NT2/D1 (cell line): ENCODE data around the gene ACIN1.

Experiments used
- DNase-seq: peaks from one replicate; pipeline ENCODE4 v3.0.0-alpha.2; 2011; ENCODE audit warnings: low read depth, low spot score
- H3K27me3 ChIP-seq: 2 replicates; pipeline ENCODE4 v1.6.0; 2011; ENCODE audit warnings: mild to moderate bottlenecking; ENCODE audit not compliant: insufficient read length, insufficient read depth
- H3K36me3 ChIP-seq: 2 replicates; pipeline ENCODE4 v1.6.1; 2011; ENCODE audit warnings: mild to moderate bottlenecking, low read length, mixed read lengths; ENCODE audit not compliant: insufficient read depth, insufficient read length
- H3K4me1 ChIP-seq: 2 replicates; pipeline ENCODE4 v1.5.1; 2011; ENCODE audit not compliant: insufficient read depth, insufficient read length
- H3K4me3 ChIP-seq: 2 replicates; pipeline ENCODE4 v1.5.1; 2011; ENCODE audit warnings: low read depth; ENCODE audit not compliant: insufficient read length
- H3K9ac ChIP-seq: 2 replicates; pipeline ENCODE4 v1.6.0; 2011; ENCODE audit warnings: low read depth; ENCODE audit not compliant: insufficient read length
- H3K9me3 ChIP-seq: 2 replicates; pipeline ENCODE4 v1.5.1; 2011; ENCODE audit warnings: mild to moderate bottlenecking, low read length; ENCODE audit not compliant: insufficient read depth
- SUZ12 ChIP-seq: IDR thresholded peaks from 2 replicates; pipeline ENCODE4 v1.6.1; 2011; ENCODE audit not compliant: insufficient read length, insufficient read depth; ENCODE audit errors: extremely low read depth
- YY1 ChIP-seq: IDR thresholded peaks from 2 replicates; pipeline ENCODE4 v1.6.1; 2011; ENCODE audit not compliant: insufficient read length, insufficient read depth
- ZNF274 ChIP-seq: IDR thresholded peaks from 2 replicates; pipeline ENCODE4 v1.6.1; 2011; ENCODE audit warnings: mild to moderate bottlenecking, low read depth, low read length

The ACIN1 gene

DNA sequence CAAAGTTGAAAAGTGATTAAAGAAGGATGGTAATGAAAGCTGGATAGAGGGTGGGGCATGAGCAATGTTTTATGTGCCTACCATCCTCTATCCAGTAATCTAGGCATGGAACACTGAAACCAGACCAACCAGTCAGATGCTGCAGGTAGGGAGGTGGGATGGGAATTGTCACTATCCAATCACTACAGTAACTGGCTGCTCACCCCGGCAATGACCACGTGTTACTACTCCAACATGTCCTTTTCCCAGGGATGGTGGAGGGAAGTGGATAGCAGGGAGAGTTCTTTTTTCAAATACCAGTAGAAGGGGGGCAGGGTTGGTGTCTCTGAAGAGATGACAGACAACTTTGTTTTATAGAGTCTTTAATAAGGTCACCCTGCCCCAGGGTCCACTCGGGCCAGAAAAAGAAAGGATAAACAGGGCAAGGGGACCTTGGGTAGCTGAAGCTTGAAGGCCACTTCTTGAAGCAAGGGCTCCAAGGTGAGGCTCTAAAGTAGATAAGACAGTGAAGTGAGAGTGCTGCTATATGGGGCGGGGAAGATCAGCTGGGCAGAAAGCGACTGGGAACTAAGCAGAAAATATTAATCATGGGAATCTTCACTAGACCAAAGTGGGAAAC lies 22.9 kb downstream of the ACIN1 start:
- DNase-seq = no peak
- peaks cover 75% of the 10 kb centered on the region for H3K36me3 ChIP-seq
- TF ChIP-seq YY1 = no peak
- no peak for TF ChIP-seq ZNF274
- no peak for TF ChIP-seq SUZ12

DNA sequence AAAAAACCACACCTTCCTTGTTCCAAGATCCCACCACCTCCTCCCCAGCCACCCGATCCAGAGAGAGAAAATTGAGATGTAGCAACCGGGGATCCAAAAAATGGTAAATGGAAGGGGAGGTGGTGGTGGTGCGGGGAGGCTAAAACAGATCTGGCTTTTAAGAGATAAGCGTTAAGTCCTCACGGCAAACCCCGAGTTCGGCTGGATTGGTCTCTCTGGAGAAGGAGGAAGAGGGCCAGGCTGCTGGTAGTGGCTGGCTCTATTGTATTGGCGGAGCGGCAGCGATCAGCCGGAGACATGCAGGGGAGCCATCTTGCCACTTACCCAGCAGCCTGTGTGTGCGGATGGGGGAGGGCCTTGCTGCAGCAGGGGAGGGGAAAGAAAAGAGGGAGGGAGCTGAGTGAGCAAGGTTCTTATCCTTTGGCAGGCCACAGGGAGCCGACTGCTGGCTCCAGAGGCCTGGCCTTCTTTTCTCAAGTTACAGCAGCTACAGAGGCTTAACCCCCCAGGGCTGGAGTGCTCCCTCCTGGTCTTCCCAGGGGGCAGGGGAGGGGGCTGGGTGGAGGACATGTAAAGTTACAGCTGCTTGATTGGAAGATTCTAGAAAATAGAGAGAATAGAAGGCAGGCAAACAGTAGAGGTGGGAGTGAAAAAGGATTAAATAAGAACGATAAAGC lies 23.6 kb downstream of the ACIN1 start:
- Histone ChIP-seq H3K36me3 (peaks cover 76% of the 10 kb centered on the region), H3K9me3 (no peaks in the 10 kb centered on the region), H3K4me3 (peak overlapping the region; percentile 84), H3K4me1 (peaks cover 23% of the 10 kb centered on the region), H3K9ac (peak overlapping the region; percentile 91), H3K27me3 (no peaks in the 10 kb centered on the region)
- TF ChIP-seq ZNF274 (no peak), YY1 (peak; percentile 80)
- peak; percentile 87 for DNase-seq

More for the DNA sequence above, 22.9 kb downstream of the ACIN1 start:
- no peaks in the 10 kb centered on the region for H3K9me3 ChIP-seq
- H3K4me1 ChIP-seq = peaks cover 17% of the 10 kb centered on the region
- H3K27me3 ChIP-seq = no peaks in the 10 kb centered on the region
- no peak overlapping the region for H3K4me3 ChIP-seq
- H3K9ac ChIP-seq = peak overlapping the region; percentile 8

DNA sequence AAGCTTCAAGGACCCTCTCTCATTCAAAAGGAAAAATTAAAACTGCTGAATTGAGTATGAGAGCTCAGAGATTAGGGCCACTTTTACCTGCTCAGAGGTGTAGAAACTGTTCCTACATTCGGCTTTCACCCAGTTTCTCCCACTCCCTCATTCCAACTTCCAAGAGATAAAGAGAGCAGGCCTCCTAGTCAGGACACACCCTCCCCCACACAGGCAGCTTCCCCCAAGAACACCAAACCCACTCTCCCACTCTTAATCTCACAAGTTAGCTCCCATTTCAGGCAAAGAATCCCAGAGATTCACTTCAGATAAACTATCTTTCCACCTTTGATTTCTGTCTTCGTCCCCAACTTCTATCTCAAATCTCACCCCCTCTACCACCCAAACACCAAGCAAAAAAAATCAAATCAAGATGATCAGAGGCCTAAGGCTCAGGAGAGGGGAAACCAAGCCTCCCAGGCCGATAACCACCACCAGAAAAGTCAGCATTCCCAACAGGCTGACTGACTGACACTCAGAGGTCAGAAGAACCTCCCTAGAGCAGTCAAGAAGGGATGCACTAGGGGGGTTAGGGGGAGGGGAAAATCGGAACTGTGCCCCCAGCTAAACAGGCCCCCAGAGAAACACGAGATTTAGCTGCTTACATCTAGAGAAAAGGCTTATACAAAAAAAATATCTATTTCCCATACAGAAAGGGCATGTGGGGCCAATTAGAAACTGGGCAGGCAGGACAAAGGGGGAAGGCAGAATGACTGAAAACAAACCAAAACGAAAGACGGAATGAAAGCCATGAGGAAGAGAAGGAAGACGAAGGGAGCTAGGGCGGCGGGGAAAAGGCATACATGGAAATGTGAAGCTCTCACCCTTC lies 24.4 kb downstream of the ACIN1 start:
- Histone ChIP-seq H3K4me1 (peaks cover 24% of the 10 kb centered on the region), H3K27me3 (no peaks in the 10 kb centered on the region), H3K9me3 (no peaks in the 10 kb centered on the region), H3K36me3 (peaks cover 76% of the 10 kb centered on the region), H3K4me3 (peak overlapping the region; percentile 84), H3K9ac (peak overlapping the region; percentile 91)
- TF ChIP-seq ZNF274 (no peak), YY1 (no peak), SUZ12 (no peak)
- DNase-seq = no peak

DNA sequence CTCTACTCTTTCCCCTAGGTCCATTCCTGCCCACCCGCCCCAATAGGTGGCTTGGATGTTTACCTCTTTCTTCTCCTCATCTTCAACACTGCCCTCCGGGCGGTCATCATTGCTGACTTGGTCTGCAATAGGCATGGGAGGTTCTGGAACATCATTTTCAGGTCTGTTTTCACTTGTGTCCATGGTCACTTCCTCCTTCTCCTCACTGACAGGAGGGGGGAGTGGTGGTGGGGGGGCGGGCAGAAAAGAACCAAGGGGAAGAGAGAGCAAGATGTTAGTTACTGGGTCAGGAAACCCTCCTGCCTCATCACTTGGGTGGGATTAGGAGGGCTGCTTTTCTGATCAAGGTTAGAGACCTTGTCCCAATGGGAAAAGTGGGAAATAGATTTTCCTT lies 25.5 kb downstream of the ACIN1 start:
- no peak for TF ChIP-seq SUZ12
- no peak for TF ChIP-seq ZNF274
- no peak for TF ChIP-seq YY1
- no peaks in the 10 kb centered on the region for H3K9me3 ChIP-seq
- H3K9ac ChIP-seq = peak overlapping the region; percentile 27
- H3K4me3 ChIP-seq = peak overlapping the region; percentile 15
- H3K36me3 ChIP-seq = peaks cover 77% of the 10 kb centered on the region
- DNase-seq = no peak
- peaks cover 24% of the 10 kb centered on the region for H3K4me1 ChIP-seq
- H3K27me3 ChIP-seq = no peaks in the 10 kb centered on the region

DNA sequence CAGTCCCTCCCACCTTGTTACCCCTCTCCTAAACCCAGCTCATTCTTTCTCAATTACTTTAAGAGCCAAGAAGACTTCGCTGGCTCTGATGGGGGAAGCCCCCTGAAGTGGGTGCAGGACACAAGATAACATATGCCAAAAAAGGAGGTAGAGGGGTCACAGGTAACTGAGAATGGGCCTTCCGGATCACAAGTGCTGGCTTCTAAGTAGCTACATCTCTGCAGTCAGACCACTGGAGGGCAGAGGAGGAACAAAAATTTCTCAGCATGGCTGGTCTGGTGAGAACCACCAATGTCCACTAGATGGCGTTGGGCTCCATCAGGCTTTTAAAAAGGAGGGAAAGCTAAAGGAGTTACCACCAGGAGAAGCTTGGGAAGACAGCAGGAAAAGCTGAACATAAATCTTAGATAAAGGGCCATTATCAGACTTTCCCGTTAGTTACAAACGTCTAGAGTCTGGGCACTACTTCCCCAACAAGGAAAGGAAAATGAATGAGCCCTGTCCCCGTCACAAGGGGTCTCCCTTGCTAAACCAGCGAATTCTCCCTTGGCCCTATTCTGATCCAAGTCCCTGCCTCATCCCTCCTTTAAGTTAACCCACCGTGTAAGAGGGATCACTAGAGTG lies 26.0 kb downstream of the ACIN1 start:
- H3K36me3 ChIP-seq = peaks cover 77% of the 10 kb centered on the region

DNA sequence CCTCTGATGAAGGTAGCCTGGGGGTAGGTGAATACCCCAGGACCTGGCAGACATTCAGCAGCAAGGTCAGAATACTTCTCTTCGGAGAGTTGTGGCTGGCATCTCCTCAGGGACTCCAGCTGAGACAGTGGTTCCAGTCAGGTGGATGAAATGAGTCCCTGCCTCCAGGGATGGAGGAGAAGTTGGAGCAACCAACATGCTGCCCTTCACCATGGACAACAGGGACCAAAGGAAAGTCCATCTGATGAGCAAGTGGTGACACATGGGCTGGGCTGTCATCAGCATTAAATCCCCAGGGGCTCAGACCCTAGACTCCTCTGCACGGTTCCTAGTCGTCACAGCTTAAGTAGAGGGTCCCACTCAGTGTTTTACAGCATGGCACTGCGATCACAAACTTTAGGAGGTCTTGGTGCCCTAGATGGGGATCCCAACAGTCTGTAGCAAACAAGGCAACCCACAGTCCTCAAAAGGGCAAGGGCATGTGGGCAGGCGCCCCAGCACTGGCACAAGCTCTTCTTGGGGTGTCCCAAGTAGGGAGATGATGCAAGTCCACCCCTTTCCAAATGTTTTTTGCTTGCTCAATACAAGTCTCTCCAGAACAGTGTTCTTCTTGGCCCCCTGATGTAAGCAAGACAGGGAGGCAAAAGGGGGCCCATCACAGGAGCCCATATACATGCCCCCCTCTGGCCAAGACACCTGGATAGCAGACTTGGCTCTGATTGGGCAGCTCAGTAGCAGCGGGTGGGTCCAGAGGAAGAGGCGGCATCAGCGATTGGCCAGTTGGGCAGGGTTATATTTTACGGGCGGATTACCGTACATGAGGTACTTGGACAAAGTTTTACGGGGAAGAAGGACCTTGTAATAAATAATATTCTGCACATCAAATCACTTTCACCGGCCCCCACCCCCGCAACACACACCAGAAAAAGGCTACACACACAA lies 26.8 kb downstream of the ACIN1 start:
- no peak for TF ChIP-seq ZNF274
- no peak for TF ChIP-seq YY1
- TF ChIP-seq SUZ12 = no peak
- Histone ChIP-seq H3K27me3 (no peaks in the 10 kb centered on the region), H3K36me3 (peaks cover 78% of the 10 kb centered on the region), H3K4me3 (no peak overlapping the region), H3K9me3 (no peaks in the 10 kb centered on the region), H3K4me1 (peaks cover 24% of the 10 kb centered on the region), H3K9ac (no peak overlapping the region)
- no peak for DNase-seq

More for the DNA sequence above, 26.0 kb downstream of the ACIN1 start:
- Histone ChIP-seq H3K9me3 (no peaks in the 10 kb centered on the region), H3K4me3 (no peak overlapping the region), H3K27me3 (no peaks in the 10 kb centered on the region), H3K9ac (peak overlapping the region; percentile 27), H3K4me1 (peaks cover 24% of the 10 kb centered on the region)
- TF ChIP-seq SUZ12 (no peak), ZNF274 (no peak), YY1 (no peak)
- peak; percentile 72 for DNase-seq
